ENCODE data around the gene VARS2. TPM values are rescaled to one million over a fixed set of nuclear protein-coding genes. Genes with fewer than 3 reads are reported as not detected.

The VARS2 gene
- total RNA-seq = 10.8 and 14.5 TPM in 2 replicates

GRCh38 chr6:30914076-30914853 is at the start of gene VARS2:
VARS2 (plus strand) TSS chr6:30914238; CDS start chr6:30914837, 599 bp downstream.

DNA sequence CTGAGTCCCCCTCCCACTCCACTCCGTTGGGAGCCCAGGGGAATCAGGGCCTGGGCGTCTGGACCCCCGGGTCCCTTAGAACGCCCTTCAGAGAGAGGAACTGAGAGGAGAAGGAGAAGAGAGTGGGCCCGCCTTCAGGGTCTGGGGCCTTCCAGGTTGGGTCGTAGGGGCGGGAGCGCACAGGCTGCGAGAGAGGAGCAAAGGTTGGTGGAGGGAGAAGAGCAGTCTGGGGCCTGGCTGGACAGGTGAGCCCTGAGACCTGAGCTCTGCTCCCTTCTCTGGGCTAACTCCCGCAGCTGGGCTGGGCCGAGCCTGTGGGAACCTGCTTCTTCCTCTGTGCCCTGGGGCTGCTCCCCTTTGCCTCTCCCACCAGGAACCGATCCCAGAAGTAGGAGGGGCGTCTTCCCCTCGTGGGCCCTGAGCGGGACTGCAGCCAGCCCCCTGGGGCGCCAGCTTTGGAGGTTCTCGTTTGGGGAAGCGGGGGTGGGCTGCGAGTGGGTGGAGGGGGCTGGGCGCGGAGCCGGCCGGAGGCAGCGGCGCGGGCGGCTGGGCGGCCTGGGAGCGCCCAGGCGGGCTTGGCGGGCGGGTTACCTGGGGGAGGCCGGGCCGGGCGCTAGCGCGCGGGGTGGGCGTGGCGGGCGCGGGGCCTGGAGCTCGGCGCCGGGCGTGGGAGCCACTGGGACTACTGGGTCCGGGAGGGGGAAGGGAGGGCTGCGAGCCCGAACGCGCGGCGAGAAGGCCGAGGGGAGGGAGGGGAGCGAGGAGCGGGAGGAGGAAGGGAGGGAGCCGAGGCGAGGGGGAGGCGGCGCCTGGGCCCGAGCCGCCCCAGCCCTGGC is 30.1 kb upstream of the VARS2 start, which contains the start of gene DDR1:
DDR1 (plus strand) TSS at position 835 of the 836 bp plus-strand sequence. CDS start 4,211 bp downstream, outside the sequence.

GRCh38 chr6:30907758-30908591 is 6.1 kb upstream of the VARS2 start, which contains the start of gene GTF2H4:
GTF2H4 (plus strand) TSS chr6:30908207.

DNA sequence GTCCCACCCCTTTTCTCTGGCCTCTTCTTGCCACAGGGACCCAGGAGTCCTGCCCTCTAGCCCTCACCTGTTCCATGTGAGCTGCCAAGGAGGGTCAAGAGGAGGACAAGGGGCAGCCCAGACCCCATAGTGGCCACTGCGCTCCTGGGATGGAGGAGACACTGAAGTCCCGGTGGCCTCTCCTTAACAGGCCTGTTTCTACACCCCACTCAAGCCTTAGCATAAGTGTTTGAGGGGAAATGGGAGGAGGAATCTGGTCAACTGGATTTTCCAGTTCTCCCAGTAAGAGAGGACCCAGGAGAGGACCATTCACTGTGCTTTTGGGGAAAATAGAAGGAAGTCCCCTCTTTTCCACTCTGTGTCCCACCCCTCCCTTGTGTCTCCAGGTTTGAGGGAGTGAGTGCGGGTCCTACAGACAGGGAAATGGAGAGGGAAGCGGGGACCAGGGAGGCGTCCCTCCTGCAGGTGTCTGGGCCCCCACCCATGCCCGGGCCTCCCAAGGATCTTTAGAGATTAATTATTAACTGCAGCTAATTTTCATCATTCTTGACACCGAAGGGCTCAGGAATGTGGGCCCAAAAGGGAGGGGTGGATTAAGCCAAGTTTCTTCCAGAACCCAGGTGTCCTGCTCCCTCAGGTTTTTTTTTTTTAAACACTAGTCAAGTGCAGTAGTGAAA is 18.1 kb downstream of the VARS2 start, which contains the start of gene SFTA2:
SFTA2 (minus strand) TSS at position 202 of the 677 bp plus-strand sequence; CDS start at position 128, 74 bp downstream.

GRCh38 chr6:30940361-30940986 is 26.4 kb downstream of the VARS2 start, which contains the start of gene MUCL3:
MUCL3 (plus strand) TSS chr6:30940973; CDS start chr6:30941000, 27 bp downstream.

Small RNA genes lying within 50 kb of the gene (small RNA-seq; reads per million reads assigned to genes)
- not detected for gene RF00019

Other genes with a start within 250 kb of the VARS2 start
- gene DHX16, start 241.2 kb upstream of the VARS2 start, total RNA-seq = 22.9 and 23.0 TPM in 2 replicates
- 47.8 and 67.2 TPM in 2 replicates for gene PPP1R18, start 227.6 kb upstream of the VARS2 start, total RNA-seq
- gene NRM, start 223.3 kb upstream of the VARS2 start, total RNA-seq = 3.5 and 4.4 TPM in 2 replicates
- gene MDC1, start 197.0 kb upstream of the VARS2 start, total RNA-seq = 6.8 and 8.4 TPM in 2 replicates
- gene TUBB, start 193.9 kb upstream of the VARS2 start, total RNA-seq = 566 and 592 TPM in 2 replicates
- gene FLOT1, start 171.6 kb upstream of the VARS2 start, total RNA-seq = 90.3 and 99.3 TPM in 2 replicates
- 17.0 and 54.6 TPM in 2 replicates for gene IER3, start 169.7 kb upstream of the VARS2 start, total RNA-seq
- 16.7 and 22.2 TPM in 2 replicates for gene DDR1, start 29.7 kb upstream of the VARS2 start, total RNA-seq
- gene GTF2H4, start 6.0 kb upstream of the VARS2 start, total RNA-seq = 12.3 and 16.5 TPM in 2 replicates
- not detected in 2 replicates for gene SFTA2, start 17.9 kb downstream of the VARS2 start, total RNA-seq
- gene MUCL3, start 26.7 kb downstream of the VARS2 start, total RNA-seq = not detected in 2 replicates
- not detected in 2 replicates for gene MUC21, start 69.5 kb downstream of the VARS2 start, total RNA-seq
- not detected in 2 replicates for gene MUC22, start 96.2 kb downstream of the VARS2 start, total RNA-seq
- gene C6orf15, start 198.3 kb downstream of the VARS2 start, total RNA-seq = not detected in 2 replicates
- 3.0 and 3.1 TPM in 2 replicates for gene PSORS1C1, start 200.6 kb downstream of the VARS2 start, total RNA-seq
- gene CDSN, start 206.2 kb downstream of the VARS2 start, total RNA-seq = not detected in 2 replicates
- not detected in 2 replicates for gene PSORS1C2, start 224.8 kb downstream of the VARS2 start, total RNA-seq
- gene CCHCR1, start 243.6 kb downstream of the VARS2 start, total RNA-seq = 12.7 and 14.5 TPM in 2 replicates
- gene TCF19, start 244.4 kb downstream of the VARS2 start, total RNA-seq = 8.5 and 10.8 TPM in 2 replicates